ENCODE measurements around the gene BACE1.
"Not testable (repeated sequence)": the region's sequence is repeated elsewhere in the genome, so short reads cannot be mapped to it uniquely, and the experiment has no call there.

The BACE1 gene

GRCh38 chr11:117272175-117272574, 43.9 kb downstream of the BACE1 start:
- not testable (repeated sequence) for DNase-seq

- no peak for DNase-seq
These were observed 44.8 kb downstream of the BACE1 start for GRCh38 chr11:117271208-117271607.

GRCh38 chr11:117269856-117270255, 46.2 kb downstream of the BACE1 start:
- DNase-seq: no peak

- DNase-seq: no peak
These were observed 50.3 kb downstream of the BACE1 start for GRCh38 chr11:117265745-117266144.

- not testable (repeated sequence) for DNase-seq
These were observed 51.3 kb downstream of the BACE1 start for GRCh38 chr11:117264624-117265323.

- DNase-seq: no peak
These were observed 56.6 kb downstream of the BACE1 start for GRCh38 chr11:117259417-117259816.

GRCh38 chr11:117258576-117258975, 57.5 kb downstream of the BACE1 start:
- DNase-seq: no peak

GRCh38 chr11:117256573-117256972, 59.5 kb downstream of the BACE1 start:
- no peak for DNase-seq

- DNase-seq: no peak
These were observed 60.1 kb downstream of the BACE1 start for GRCh38 chr11:117255966-117256365.

- no peak for DNase-seq
These were observed 64.5 kb downstream of the BACE1 start for GRCh38 chr11:117251506-117251905.

GRCh38 chr11:117249571-117249970, 66.5 kb downstream of the BACE1 start:
- no peak for DNase-seq

GRCh38 chr11:117248341-117248740, 67.7 kb downstream of the BACE1 start:
- DNase-seq: no peak

GRCh38 chr11:117239295-117239694, 76.8 kb downstream of the BACE1 start:
- no peak for DNase-seq

- DNase-seq: no peak
These were observed 77.8 kb downstream of the BACE1 start for GRCh38 chr11:117238221-117238620.
